Stimulated activated CD8-positive, alpha-beta memory T cell treated with anti-CD3 and anti-CD28 coated beads, Interleukin-4, amount 100 ng/mL, for 24 hours (primary cell): Measurements from ENCODE around the gene NKX1-1.

Experiments used
- DNase-seq: peaks from one replicate; pipeline ENCODE4 v3.0.0-alpha.2; 2020; ENCODE audit warnings: low read depth

Gene NKX1-1

DNA sequence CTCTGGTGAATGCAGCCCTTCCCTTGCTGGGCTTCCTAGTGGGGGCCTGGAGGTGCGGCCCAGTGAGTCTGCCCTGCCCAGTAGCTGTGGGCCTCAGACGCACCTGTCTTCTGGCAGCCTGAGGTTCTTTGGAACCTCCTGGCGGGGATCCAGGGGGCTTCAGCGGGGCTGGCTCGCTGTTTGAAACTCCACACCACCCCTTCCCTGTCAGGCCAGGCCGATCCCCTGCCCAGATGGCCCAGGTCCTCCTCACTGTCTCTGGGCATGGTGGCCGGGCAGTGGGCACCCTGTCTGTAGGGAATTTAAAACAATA is 10.7 kb upstream of the NKX1-1 start:
- no peak for DNase-seq

DNA sequence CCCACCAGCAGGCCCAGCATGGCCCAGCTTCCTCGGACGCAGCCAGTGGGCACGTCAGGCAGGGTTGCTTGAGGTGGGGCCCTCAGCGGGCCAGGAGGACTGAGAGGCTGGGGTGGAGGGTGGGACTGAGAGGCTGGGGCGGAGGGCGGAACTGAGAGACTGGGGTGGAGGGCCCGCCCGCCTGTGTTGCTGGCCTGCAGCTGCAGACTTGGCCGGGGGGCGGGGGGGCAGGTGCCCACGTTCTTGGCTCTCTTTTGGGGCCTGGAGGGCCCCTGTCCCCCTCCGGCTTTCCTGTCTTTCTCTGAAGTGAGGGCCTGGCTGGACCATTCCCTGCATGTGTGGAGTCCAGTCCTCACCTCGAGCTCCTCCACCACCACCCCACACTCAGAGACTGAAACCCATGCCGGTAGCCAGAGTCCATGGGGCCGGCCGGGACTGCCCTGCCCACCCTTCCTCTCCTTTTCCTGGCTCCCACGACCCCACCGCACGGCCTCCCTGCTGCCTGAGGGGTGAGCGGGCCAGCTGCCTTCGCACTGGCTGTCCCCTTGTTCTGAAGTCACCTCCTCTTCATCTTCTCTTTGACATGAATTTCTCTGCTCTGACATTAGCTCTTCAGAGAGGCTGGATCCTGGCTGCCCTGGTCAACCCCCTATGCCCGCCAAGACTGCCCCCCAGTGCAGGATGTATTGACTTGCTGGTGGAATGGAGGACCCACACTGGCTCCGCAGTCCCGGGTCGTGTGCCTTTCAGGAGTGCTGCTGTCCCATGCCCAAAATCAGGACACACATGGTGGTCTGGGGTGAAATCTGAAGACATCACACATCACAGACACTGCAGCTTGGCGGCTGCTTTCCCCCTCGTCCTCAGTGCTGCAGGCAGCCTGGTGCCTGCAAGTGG is 10.1 kb upstream of the NKX1-1 start:
- no peak for DNase-seq

DNA sequence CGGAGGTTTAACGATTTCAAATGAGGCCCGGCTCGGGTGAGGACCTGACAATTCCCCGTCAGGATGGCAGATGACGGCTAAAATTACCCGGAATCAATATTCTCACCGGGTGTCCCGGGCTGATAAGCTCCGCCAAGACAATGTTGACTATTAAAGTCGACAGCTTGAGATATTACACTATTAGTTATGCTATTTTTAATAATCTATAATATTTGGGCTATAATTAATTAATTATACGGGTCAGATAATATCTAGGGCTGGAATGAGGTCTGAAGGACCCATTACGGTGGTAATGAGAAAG is 9.4 kb upstream of the NKX1-1 start:
- no peak for DNase-seq

- DNase-seq, result no peak
Observed at GRCh38 chr4:1414831-1415680, 8.8 kb upstream of the NKX1-1 start.

DNA sequence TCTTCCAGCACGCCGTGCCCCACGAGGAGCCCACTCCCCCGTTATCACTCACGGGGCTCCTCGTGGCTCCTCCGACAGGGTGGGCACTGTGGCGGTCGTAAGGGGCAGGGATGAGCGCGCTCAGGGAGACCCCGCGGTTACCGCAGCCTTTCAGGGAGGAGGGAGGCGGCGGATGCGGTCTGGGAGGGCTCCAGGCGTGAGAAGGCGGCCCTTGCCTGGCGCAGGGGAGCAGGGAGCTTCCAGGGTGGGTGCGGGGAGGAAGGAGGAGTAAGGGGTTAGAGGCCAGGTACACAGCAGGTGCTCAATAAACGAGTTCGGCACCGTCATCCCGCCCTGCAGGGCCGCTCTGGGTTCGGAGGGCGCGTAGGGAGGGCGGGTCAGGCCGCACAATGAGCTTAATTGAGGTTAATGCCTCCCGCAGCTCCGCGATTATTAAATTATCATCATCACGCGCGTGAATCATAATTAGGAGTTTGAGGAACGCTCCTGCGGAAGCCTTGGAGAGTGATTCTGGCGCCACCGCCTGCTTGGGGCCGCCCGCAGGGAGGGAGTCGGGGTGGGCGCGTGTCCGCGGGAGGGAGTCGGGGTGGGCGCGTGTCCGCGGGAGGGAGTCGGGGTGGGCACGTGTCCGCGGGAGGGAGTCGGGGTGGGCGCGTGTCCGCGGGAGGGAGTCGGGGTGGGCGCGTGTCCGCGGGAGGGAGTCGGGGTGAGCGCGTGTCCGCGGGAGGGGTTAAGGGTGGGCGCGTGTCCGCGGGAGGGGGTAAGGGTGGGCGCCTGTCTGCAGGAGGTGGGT is 7.6 kb upstream of the NKX1-1 start:
- DNase-seq, result no peak

- no peak for DNase-seq
Observed at GRCh38 chr4:1413204-1413663, 7.0 kb upstream of the NKX1-1 start.

GRCh38 chr4:1412376-1413203 is 6.3 kb upstream of the NKX1-1 start:
- DNase-seq, result no peak

DNA sequence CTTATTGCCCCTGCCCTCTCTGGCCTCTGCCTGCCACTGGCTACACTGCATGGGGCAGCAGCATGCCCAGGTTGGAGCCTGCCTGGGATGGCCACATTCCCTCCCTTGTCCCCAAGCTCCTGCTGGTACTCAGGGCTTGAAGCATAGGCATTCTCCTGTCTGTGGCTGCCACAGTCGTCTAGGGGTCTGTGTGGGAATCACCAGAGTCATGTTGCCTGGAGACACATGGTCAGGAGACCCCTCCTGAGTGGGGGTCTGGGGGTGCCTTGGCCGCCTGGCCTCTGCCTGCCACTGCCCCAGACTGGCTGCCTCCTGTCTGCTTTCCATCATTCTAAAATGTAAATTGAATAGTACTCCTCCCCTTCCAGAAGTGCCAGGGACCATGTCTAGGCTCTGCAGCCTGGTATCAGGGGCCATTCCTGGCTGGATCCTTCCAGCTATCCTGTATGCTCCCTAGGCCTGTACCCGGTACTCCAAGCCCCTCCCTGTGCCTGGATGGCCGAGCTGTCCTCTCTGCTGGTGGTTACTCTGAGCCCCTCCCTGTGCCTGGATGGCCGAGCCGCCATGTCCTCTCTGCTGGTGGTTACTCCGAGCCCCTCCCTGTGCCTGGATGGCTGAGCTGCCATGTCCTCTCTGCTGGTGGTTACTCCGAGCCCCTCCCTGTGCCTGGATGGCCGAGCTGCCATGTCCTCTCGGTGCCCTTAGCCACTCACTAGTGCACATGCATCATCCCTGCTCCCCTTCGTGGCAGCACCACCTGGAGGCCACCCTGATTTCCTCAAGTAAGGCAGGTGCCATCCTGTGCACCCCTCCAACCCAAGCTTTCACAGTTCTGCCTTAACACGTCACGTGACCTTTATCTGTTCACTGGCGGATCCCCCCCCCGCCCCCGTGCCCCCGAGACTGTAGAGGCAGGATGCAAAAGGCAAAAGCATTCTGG is 5.5 kb upstream of the NKX1-1 start:
- no peak for DNase-seq

DNA sequence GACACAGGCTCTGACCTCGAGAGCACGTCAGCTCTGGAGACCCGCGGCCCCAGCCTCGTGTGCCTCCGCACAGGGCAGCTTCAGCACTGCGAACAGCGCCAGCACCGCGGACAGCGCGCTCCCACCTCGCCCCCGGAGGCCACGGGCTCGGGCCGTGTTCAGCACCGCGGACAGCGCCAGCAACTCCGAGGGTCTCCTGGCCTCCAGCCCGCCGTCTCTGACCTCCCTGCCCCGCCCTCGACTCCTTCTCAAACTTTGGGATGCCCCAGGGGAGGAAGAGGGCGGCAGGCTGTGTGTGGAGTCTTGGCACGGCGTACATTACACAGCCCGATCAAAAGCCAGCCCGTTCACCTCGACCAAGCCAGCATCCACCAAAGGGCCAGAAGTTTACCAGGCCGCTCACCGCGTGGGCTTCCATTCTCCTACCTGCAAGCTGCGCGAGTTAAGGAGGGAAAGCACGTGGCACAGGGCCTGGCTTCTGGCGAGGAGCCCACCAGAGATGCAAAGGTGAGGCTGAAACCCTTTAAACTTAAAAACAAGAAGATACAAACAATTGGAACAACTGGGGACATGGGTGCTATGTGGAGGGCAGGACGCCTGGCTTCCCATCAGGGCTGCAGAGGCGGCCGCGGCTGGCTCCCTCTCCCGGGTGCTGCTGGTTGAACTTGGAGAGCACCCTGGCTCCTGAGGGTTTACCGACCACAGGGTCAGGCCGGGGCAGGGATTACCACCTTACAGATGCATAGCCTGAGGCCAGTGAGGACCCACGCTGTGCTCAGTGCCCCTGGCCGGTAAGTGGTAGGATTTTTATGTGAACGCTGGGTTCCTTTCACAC is 4.5 kb upstream of the NKX1-1 start:
- peak; percentile 49 for DNase-seq

DNA sequence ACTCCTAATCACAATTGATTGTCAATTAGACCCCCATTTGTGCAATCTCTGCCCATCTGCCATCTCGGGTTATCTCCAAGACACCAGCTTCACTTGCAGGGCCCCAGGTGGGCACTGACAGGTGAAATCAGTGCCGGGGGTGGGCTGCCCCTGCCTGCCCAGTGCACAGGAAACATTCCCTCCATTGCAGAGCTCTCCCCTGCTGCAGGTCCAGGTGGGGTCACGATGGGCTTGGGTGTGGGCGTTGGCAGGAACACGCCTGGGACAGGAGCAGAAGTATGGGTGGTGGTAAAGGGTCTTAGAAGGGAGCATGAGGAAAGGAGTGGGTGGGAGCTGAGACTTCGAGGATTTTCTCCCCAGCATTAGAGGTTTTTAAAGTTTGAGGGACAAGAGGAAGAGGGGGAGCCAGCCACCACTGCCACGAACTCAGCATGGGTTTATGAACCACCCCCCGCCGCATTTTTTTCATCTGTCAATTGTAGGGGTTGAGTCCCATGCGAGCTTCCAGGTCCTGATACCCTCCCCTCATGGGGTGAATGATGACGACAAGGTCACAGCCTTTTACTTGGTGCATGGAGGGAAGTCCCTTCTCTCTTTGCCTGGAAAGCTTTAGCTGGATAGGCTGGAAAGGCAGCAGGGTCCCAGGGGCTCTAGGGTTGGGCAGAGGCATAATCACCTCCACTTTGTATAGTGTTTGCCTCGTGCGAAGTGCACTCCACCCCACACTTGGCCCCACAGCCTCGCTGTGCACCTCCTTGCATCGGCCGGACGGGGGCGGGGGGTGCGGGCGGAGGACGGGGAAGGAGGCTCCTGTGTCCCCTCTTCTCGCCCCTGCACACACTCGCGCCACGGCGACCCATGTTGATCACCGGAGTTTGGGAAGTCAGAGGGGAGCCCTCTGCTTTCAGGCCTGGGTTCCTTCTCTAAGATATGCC is 3.5 kb upstream of the NKX1-1 start:
- DNase-seq, result no peak

- no peak for DNase-seq
Observed at GRCh38 chr4:1409079-1409478, 2.8 kb upstream of the NKX1-1 start.

GRCh38 chr4:1408418-1408817 is 2.2 kb upstream of the NKX1-1 start:
- no peak for DNase-seq

DNA sequence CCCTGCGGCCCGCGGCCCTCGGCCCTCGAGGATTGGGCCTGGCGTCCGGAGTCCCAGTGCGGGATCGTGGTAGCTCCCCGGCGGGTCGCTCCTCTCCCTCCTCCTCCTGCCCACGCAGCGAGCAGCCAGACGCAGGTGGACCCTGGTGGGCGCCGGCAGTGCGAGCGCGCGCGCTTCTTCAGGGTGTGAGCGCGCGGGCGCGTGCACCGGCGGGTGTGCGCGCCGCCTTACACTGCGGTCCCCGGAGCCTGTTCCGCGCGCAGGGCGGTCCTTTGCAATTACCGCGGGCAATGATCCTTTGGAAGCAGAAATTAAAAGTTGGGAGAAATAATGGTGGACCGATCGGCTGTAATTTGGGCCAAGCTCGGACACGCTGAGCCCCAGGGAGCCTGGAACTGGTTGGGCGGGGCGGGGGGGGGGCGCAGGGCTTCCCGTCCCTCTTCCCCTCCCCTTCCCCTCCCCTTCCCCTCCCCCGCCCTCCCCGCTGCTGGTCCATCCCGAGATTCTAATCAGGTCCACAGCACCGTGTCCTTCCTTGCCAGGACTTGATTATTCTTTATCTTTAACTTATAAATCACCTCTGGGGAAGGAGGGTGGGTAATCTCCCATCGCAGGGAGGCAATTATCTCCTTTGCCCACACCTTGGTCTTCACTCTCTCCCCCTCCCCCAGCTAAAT is 1.6 kb upstream of the NKX1-1 start:
- no peak for DNase-seq

GRCh38 chr4:1406981-1407656 is 877 bp upstream of the NKX1-1 start:
- DNase-seq, result no peak

DNA sequence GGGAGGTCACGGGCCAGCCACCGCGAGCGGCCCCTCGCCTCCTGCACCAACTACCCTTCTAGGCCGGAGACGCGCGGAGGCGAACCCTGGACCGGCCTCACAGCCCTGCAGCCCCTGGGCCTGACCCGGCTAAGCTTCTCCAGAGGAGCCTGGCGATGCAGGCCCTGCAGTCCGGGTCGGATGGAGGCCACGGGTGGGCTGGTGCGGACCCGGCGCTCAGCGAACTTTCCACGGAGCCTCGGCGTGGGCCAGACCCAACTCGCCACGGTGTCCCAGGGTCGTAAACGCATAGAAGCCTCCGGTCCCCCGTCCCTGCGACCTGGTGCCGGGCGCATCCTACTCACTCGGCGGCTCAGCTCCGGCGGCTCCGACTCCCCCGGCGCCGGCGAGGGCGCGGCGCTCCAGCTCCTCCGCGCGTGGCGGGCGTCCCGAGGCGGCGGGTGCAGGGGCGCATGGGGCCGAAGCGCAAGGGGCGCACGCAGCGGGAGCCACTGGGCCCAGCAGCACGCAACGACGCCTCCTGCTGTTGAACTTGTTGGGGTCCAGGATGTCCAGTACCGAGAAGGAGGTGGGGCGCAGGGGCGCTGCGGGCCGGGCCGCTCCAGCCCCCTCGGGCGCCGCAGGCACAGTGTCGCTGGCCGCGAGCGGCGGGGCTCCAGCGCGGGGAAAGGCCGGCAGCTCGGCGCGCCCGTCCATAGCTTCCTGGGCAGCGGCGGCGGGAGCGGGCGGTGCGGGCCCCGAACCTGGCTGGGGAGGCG is 427 bp downstream of the NKX1-1 start:
- DNase-seq, result no peak

DNA sequence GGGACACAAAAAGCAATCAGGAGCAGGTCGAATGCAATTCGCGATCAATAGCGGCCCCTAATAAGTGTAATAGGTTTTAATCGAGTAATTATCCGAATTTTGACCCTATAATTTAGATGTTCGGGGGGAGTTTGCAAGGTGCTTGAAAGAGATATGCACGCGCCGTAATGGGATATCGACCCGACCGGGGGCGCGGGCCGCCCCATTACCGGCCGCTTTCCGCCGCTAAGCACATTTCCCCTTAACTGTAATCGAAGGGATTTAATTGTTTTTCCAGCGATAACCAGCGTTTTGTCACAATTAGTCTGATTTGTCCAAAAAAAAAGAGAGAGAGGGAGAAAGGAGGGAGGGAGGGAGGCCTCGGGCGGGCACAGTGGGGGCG is 997 bp downstream of the NKX1-1 start:
- DNase-seq, result no peak
